GM21619 (cell line): ENCODE results near the gene TGFBR3L.
"Not testable (repeated sequence)": the region's sequence is repeated elsewhere in the genome, so short reads cannot be mapped to it uniquely, and the experiment has no call there.

Source experiments
- ATAC-seq: cut with Tn5 transposase; IDR thresholded peaks from one replicate; pipeline ENCODE4 v1.9.1; 2021; ENCODE audit not compliant: unreplicated experiment

TGFBR3L gene

DNA sequence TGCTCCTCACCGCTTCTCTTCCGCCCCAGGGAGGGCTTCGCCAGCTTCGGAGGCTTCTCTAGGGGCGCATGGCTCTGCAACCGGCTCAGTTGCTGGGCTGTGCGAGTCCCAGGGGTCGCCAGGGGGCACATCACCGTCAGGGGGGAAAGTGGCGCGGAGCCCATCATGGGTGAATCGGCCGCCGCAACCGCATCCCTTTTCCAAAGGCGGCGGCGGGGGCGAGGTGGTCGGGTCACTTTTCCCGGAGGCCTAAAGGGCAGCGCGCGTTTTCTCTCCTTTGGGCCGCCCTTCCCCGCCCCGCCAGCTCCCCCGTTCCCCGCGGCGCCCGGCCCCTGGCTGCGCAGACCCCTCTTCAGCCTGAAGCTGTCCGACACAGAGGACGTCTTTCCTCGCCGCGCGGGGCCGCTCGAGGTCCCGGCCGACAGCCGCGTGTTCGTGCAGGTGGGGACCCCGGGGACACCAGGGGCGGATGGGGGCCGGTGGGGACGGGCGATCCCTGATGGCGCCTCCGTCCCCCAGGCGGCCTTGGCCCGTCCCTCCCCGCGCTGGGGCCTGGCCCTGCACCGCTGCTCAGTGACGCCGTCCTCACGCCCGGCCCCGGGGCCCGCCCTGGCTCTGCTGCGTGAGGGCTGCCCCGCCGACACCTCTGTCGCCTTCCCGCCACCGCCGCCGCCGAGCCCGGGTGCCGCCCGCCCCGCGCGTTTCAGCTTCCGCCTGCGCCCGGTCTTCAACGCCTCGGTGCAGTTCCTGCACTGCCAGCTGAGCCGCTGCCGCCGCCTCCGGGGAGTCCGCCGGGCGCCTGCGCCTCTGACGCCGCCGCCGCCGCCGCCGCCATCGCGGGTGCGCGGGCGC is 1.7 kb downstream of the TGFBR3L start:
- ATAC-seq = no peak

DNA sequence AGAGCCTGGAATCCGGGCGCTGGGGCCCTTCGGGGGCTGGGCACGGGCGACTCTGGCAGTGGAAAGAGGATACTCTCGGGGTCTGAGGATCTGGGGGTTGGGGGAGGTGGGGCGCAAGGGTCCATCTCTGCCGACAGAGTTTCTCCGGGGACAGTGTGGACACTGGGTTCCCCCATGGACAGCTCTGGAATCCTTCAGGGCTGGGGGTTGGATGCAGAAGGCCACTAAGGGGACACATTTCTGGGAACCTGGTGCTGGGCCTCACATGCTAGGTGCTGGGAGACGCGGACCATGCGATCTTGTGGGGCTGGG is 2.3 kb downstream of the TGFBR3L start:
- no peak for ATAC-seq

DNA sequence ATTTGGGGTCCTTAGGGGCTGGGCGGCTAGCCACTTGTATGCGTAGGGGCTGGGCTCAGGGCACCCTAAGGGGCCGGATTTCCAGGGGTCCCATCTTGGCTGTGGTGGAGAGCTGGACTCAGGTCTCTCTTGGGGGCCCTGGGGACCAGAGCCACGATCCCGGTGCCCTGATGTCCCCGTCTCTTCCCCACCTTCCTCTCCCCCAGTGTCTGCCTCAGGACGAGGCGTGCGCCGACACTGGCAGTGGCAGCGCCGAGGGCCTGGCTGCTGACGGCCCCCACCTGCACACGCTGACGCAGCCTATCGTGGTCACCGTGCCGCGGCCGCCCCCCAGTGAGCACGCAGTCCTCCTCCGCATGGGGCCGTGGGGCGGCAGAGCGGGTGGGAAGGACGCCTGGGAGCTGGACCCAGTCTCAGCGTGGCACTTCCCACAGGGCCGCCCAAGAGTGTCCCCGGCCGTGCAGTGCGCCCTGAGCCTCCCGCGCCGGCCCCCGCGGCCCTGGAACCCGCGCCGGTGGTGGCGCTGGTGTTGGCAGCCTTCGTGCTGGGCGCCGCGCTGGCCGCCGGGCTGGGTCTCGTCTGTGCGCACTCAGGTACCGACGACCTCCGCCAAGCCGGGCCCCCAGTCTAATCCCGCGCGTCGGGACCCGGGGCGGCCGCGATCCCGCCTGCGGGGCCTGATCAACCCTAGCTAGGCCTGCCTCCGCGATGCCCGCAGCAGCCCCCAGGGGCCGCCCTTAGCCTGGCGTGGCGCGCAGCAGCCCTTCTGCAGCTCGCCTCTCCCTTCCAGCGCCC is 2.8 kb downstream of the TGFBR3L start:
- ATAC-seq = no peak

DNA sequence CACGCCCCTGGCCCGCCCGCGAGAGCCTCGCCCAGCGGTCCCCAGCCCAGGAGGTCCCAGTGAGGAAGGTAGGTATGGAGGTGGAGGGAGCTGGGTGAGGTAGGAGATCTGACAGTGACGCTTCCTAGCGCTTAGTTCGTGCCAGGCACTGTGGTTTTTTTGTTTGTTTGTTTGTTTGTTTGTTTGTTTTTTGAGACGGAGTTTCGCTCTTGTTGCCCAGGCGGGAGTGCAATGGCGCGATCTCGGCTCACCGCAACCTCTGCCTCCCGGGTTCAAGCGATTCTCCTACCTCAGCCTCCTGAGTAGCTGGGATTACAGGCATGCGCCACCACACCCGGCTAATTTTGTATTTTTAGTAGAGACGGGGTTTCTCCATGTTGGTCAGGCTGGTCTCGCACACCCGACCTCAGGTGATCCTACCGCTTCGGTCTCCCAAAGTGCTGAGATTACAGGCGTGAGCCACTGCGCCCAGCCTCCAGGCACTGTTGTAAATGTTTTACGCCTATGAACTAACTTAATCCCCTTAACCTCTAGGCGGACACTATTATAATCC is 3.5 kb downstream of the TGFBR3L start:
- not testable (repeated sequence) for ATAC-seq

DNA sequence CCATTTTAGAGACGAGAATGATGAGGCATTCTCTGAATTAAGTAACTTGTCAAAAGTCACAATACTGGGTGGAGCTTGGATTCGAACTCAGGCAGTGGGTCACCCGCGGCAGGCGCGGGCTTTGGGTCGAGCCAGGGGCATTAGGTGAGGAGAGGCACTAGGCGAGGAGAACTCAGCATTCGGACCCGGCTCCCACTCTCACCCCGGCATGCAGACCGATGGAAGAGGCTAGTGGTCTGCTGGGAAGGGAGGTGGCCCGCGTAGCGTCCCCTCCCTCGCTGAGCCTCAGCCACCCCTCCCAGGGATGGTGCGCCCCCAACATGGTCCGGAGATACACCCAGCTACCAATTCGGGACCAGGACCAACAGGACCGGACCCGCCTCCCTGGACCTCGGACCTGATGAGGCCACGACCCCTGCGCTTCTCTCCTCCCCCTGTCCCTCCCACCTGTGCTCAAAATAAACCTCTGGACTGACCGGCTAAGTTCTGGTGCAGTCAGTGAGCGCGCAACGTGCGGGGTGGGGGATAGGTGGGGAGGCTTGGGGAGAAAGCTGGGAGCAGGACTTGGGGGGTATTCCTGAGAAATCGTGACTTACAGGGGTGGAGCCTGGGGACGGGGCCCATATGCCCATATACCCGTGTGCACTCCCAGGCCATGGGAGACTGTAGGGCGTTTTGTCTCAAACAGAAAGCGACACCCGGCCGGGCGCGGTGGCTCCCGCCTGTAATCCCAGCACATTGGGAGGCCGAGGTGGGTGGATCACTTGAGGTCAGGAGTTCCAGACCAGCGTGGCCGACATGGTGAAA is 4.2 kb downstream of the TGFBR3L start:
- ATAC-seq = no peak

DNA sequence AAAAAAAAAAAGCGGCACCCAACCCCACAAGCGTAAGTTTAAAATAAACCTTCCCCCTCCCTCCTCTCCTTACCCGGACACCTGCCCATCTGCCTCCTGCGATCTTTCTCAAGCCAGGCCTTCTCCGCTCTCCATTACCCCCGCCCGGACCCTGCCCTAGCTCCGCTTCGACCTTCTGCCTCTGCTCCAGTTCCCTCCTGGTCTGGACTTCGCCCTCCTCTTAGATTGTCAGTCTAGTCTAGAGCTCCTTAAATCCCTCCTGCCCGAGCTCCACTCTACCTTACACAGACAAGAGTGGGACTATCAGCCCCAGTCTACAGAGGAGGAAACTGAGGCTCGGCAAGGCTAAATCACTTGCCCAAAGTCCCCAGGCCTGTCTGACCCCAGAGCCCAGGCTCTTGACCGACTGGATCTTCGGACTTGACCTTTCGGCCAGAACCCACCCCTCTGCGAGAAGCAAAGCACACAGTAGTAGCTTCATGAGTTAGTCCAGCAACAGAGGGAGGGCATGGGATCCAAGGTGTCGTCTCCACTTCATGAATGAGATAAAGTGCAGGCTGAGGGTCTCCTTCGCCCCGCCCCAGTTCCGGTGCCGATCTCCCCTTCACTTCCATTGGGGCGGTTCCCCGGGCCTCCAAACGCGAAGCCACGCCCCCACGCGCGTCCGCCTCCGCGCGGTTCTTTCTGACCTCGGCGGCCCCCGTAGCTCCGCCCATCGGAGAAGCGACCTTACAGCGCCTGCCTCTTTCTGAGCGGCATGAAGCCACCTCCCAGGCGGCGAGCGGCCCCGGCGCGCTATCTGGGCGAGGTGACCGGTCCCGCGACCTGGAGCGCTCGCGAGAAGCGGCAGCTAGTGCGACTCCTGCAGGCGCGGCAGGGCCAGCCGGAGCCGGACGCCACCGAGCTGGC is 5.2 kb downstream of the TGFBR3L start, which contains the start of gene SNAPC2:
SNAPC2 (plus strand) TSS at position 729 of the 909 bp plus-strand sequence; CDS start at position 758, 29 bp downstream.
- peak; percentile 57 for ATAC-seq

DNA sequence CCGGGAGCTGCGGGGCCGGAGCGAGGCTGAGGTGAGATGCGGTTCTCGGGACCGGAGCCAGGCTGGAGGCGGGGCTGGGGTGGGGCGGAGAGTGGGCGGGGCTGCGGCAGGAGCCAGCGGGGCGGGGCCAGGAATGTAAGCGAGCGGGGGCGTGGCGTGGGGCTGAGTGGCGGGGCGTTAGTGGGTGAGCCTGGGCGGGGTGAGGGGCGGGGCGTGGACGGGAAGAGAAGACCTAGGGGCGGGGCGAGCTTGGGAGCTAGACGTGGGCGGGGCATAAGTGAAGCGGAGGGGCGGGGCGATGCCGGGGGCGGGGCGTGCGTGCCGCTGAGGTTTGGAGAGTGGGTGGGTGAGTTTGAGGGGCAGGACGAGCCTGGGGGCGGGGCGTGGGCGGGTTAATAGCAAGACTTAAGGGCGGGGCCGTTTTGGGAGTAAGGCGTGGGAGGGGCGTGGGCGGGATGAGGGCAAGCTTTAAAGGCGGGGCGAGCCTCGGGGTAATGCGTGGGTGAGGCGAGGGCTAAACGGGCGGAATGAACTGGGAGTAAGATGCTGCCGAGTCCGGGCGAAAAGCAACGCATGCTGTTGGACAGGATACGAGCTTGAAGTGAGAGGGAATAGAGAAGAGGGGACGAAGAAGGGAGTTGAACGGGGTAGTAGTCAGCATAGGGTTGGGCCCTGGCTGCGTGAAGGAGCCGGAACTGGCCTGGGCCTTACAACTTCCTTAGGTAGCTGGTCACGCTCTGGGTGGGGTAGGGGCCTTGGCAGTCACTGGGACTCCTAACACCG is 6.1 kb downstream of the TGFBR3L start:
- peak; percentile 27 for ATAC-seq

DNA sequence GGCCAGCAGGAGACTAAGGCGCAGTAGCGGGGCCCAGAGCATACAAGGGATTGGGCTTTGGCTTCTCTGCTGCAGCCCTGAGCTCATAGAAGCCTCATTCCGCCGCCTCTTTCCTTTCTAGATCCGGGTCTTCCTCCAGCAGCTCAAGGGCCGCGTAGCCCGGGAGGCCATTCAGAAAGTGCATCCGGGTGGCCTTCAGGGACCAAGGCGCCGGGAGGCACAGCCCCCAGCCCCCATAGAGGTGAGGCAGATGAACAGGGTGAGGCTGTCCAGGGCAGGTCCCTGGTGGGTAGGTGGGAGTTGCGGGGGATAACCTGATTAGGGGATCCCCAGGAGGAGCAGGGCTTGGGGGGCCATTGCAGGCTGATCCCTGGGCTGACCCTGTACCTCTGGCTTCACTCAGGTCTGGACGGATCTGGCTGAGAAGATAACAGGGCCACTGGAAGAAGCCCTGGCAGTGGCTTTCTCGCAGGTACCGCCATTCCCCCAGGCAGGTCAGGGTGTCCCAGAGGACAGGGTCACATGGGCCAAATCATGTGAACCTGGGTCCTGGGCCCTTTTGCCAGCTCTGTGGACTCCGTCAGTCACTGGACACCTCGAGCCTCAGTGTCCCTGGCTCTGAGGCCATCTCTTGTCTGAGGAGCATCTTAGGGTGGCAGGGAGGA is 6.8 kb downstream of the TGFBR3L start:
- no peak for ATAC-seq

DNA sequence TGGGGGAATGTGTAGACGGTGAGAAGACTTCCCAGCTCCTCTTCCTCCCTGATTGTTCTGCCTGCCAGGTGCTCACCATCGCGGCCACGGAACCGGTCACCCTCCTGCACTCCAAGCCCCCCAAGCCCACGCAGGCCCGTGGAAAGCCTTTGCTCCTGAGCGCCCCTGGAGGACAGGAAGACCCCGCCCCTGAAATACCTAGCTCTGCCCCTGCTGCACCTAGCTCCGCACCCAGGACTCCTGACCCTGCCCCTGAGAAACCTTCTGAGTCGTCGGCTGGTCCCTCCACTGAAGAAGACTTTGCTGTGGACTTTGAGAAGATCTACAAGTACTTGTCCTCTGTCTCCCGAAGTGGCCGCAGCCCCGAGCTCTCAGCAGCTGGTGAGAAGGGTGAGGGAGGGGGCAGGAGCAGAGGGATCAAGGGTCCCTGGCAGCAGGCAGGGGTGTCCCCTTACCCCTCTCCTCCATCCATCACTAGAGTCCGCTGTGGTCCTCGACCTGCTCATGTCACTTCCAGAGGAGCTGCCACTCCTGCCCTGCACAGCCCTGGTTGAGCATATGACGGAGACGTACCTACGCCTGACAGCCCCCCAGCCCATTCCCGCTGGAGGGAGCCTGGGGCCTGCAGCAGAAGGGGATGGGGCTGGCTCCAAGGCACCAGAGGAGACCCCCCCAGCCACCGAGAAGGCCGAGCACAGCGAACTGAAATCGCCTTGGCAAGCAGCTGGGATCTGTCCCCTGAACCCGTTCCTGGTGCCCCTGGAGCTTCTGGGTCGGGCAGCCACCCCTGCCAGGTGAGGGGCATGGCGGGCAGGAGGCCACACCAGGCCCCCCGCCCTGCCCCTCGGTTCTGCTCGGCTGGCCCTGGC is 7.6 kb downstream of the TGFBR3L start:
- ATAC-seq = no peak

DNA sequence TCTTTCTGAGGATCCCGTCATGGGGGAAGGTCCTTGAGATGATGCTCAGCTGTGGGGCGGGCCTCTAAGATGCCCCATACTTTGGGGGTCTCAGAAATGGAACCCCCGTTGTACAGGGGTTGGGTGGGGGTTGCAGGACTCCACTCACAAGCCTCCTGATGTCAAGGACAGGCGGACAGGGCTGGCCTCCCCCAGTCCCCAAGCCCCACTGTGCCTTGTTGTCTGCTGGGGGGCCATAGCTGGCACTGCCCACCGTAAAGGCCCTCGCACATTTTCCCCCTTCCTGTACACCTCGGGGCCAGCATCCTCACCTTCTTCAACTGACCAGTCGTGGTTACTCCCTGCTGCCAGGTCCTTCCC is 8.2 kb downstream of the TGFBR3L start:
- no peak for ATAC-seq

DNA sequence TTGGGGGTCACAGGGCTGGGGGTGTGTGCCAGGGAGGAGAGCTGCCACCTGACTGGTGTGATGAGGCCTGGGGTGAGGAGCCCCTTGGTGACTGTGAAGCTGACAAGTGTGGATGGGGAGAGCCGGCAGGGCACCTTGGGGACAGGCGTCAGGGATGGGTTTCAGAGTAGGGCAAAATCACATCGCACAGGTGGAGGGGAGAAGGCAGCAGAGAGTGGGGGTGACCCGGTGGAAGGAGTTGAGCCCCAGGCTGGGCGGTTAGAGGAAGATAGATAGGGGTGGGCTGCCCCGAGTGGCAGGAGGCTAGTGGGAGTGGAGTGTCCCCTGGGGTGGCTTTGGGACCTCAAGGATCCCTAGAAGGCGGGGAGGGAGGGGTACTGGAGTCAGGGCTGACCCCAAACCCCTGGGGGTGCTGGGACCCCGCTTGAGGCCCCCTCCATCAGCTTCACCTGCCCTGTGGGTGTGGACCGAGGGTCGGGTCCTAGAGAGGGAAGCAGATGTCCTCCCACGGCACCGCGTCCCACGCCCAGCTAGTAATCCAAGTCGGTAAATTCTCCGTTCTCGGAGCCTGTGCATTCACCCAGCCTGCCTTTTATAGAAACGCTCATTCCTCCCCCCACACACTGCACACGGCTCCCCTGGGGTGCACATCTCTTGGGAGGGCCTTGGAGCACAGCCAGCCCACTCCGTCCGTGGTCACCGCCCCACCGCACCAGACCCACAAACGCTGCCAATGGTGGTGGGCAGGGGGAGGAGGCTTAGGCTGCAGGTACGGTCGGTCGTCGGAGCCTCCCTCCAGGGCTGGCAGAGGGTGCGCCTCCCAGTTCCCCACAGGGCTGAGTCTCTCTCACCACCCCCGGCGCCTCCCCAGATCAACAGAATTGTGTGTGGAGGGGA is 8.9 kb downstream of the TGFBR3L start:
- no peak for ATAC-seq

DNA sequence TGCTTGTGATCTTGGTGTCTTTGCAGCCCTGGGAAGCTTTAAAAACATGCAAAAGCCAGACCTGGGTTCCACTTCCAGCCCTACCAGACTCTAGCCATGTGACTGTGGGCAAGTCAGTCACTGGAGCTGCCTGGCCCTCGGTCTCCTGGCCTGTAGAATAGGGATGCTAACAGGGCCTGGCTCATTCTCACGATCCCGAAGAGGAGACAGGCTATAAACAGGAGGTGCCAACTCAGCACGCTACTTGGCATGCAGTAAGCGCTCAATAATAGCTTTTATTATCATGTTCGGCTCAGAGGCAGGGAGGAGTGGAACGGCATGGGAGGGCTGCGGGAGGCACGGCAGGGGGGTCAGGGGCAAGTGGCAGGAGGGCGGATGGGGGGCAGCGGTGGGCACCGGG is 9.6 kb downstream of the TGFBR3L start:
- no peak for ATAC-seq

DNA sequence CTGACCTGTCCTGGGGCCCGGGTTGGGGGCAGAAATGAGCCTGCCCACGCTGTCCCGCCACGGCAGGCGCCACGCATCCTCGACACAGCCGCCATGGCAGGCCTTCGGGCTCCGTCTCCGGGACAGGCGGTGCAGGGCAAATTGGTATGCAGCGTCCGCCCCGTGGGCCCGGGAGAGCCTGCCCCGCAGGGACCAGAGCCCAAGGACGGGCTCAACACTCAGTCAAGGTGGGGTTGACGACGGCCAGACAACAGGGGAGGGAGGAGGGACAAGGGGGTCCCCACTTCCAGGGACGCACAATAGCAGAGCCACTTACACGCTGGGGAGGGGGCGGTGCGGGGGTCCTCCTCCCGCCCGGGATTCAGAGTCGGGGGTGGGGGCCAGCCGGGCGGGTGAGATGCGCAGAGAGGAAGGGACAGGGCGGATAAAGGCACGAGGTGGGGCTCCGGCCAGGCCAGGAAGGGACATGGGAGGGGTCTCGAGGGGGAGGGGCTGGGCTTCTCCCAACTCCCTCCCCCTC is 10.1 kb downstream of the TGFBR3L start:
- ATAC-seq = no peak

DNA sequence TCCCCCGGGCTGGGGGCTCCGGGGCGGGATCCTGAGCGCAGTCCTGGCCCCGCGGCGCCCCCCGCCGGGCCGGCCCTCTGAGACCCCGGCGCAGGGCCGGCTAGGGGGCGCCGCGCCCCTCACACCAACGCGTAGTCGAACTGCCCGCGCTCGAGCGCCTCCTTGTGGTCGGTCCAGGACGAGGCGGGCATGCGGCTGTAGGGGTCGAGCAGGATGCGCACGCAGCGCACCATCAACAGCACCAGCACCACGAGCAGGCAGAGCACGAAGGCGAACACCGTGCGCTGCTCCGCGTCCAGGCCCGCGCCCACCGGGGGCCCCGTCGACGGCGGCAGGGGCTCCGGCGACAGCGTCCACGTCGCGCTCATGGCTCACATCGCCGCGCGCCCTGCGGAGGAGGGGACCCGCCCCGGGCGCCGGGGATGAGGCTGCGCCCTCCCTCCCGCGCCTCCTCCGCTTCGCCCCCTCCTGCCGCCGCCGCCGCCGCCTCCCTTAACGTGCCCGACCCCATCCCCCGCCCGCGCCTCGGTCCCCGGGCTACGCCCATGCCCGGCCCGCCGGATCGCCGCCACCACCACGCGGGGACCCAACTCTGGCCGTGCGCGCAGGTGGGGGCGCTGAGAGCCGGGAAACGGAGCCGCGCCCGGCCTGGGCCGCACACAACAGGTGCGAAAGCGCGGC is 10.7 kb downstream of the TGFBR3L start:
- no peak for ATAC-seq

DNA sequence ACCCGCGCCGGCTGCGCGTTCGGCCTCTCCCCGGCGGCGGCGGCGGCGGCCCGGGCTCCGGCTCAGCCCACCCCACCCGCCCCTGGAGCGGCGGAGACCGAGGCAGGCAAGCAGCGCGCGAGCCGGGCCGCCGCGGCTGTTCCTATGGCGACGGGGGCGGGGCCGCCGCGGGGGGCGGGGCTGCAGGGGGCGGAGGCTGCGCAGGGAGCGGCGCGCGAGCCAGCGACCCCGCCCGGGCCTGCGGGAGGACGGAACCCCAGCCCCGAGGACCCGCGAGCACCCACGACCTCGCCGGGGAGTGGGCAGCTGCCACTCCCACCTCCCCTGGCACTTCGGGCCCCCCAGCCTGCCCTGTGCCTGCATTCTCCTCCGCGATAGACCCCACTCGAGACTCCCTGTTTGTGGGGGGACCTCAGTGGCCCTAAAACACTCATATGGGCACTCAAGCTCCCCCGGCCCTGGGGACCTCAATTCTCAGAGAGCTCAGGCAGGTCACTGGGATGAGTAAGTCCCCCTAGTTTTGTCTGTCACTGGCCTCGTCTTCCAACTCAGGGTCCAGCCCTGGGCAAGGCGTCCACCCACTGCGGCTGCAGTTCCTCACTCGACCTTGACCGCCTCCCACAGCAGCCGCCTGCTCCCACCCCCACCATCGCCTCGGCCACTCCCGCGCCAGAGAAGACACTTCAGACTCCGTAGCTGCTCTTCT is 11.5 kb downstream of the TGFBR3L start, which contains the start of gene CTXN1:
CTXN1 (minus strand) TSS at position 115 of the 706 bp plus-strand sequence. CDS start 597 bp downstream, outside the sequence.
- ATAC-seq = no peak
